CD4-positive, alpha-beta T cell (primary cell): ENCODE data around the gene PLEKHO1. TPM values are rescaled to one million over a fixed set of nuclear protein-coding genes. Genes with fewer than 3 reads are reported as not detected.
A peak's percentile ranks its signal among the peaks of the same experiment; 100 is the strongest.

ENCODE experiments used
- ATAC-seq: fragments of 200-7000 bp; cut with Tn5 transposase; one replicate; pipeline ENCODE4 v1.10.0; 2022; ENCODE audit warnings: mild to moderate bottlenecking; ENCODE audit not compliant: poor library complexity
- CTCF ChIA-PET: fragments of 350-600 bp; sonication (Branson Sonifier 250); formaldehyde crosslinking; loops from one replicate; lab custom pipeline; 2021; ENCODE audit warnings: antibody characterized with exemption, inconsistent platforms; lab: Charles Lee
- POLR2A ChIA-PET: fragments of 350-600 bp; sonication (Branson Sonifier 250); formaldehyde crosslinking; loops from one replicate; lab custom pipeline; 2021; ENCODE audit warnings: antibody characterized with exemption, inconsistent platforms; lab: Charles Lee
- DNase-seq, 14 experiments: peaks; one replicate each; pipeline ENCODE4 v3.0.0-alpha.2; 2013 to 2020; ENCODE audit warnings: mixed read lengths in 2 of 14
- H3K27ac ChIP-seq, 2 donors: one replicate each; pipeline versions ENCODE4 v1.5.1 to v1.7.0; 2013; ENCODE audit warnings: low read length in 2 of 2, low read depth in 1 of 2, mild to moderate bottlenecking in 1 of 2
- H3K27me3 ChIP-seq, 2 experiments: 1 replicate in 1 of 2; 2 replicates in 1 of 2; pipeline versions ENCODE4 v1.6.1 to v1.7.0; 2013; ENCODE audit warnings: low read length in 2 of 2, control low read depth in 1 of 2, mild to moderate bottlenecking in 1 of 2, moderate library complexity in 1 of 2; ENCODE audit not compliant: insufficient read depth in 2 of 2, control insufficient read depth in 1 of 2
- H3K36me3 ChIP-seq: one replicate; pipeline ENCODE4 v1.6.1; 2013; ENCODE audit warnings: low read length, control low read depth; ENCODE audit not compliant: insufficient read depth
- H3K4me1 ChIP-seq: one replicate; pipeline ENCODE4 v1.6.1; 2013; ENCODE audit warnings: low read length, control low read depth; ENCODE audit not compliant: insufficient read depth
- H3K4me3 ChIP-seq: one replicate; pipeline ENCODE4 v1.5.1; 2013; ENCODE audit warnings: mild to moderate bottlenecking, low read length, moderate library complexity
- H3K9me3 ChIP-seq, 2 experiments: 1 replicate in 1 of 2; 2 replicates in 1 of 2; pipeline versions ENCODE4 v1.6.1 to v1.7.0; 2013; ENCODE audit warnings: low read length in 2 of 2, mild to moderate bottlenecking in 2 of 2, control low read depth in 1 of 2, moderate library complexity in 1 of 2; ENCODE audit not compliant: control insufficient read depth in 1 of 2, insufficient read depth in 1 of 2
- H3K27ac Mint-ChIP-seq: one replicate; pipeline ENCODE4 v1.8.0; 2020; ENCODE audit warnings: mixed read lengths
- H3K27me3 Mint-ChIP-seq: one replicate; pipeline ENCODE4 v1.8.0; 2021; ENCODE audit warnings: mixed read lengths
- H3K36me3 Mint-ChIP-seq: one replicate; pipeline ENCODE4 v1.8.0; 2021; ENCODE audit warnings: low read depth, mixed read lengths
- H3K4me1 Mint-ChIP-seq: one replicate; pipeline ENCODE4 v1.8.0; 2021; ENCODE audit warnings: low read depth, mixed read lengths
- H3K4me3 Mint-ChIP-seq: one replicate; pipeline ENCODE4 v1.8.0; 2020; ENCODE audit warnings: mild to moderate bottlenecking, mixed read lengths
- H3K9me3 Mint-ChIP-seq: one replicate; pipeline ENCODE4 v1.8.0; 2020; ENCODE audit warnings: mixed read lengths
- CTCF ChIP-seq: fragments of 200-600 bp; IDR thresholded peaks from one replicate; pipeline ENCODE4 v1.8.0; 2022; ENCODE audit warnings: antibody characterized with exemption, mild to moderate bottlenecking
- intact Hi-C, 2 experiments: fragments of 100-400 bp; cut with DNase I in 1 of 2; cut with micrococcal nuclease in 1 of 2; formaldehyde crosslinking; loops; one replicate each; pipeline versions ENCODE4 v1.15.1 to v1.9.0; 2023 to 2025; cut with DNase I, micrococcal nuclease
- total RNA-seq, 174 experiments: library from RNA in 2 of 174; stranded (reverse) in 2 of 174; gene quantifications; one replicate each; pipeline ENCODE4 v1.2.3 and lab custom pipeline; 2021 to 2026

The PLEKHO1 gene
- total RNA-seq, 2 experiments from 2014 or later, result 97.6 to 110 TPM

- Histone ChIP-seq H3K27ac (no peak overlapping the region), H3K4me1 (peaks cover 69% of the 10 kb centered on the region), H3K9me3 (no peaks in the 10 kb centered on the region), H3K36me3 (peaks cover 51% of the 10 kb centered on the region), H3K27me3 (no peaks in the 10 kb centered on the region), H3K4me3 (no peak overlapping the region)
- Mint-ChIP-seq H3K4me3 (no peak overlapping the region), H3K9me3 (no peaks in the 10 kb centered on the region), H3K27ac (no peak overlapping the region), H3K36me3 (peaks cover 66% of the 10 kb centered on the region), H3K4me1 (peaks cover 75% of the 10 kb centered on the region), H3K27me3 (no peaks in the 10 kb centered on the region)
- no peak for TF ChIP-seq CTCF
- POLR2A ChIA-PET, result interaction anchor here (0.8 to 3.7 kb wide), 3 partner anchors 9 to 272 kb away, joined by 3 to 53 read pairs (median 4); partner anchors contain the start of gene PLEKHO1
- DNase-seq, result peak in 1 of 14 experiments; percentile 33
- CTCF ChIA-PET, result interaction anchor here (1.0 to 8.4 kb wide), 2 partner anchors 82 to 86 kb away, joined by 3 to 49 read pairs; no protein-coding TSS in a partner anchor
- intact Hi-C loops, result no loop called here
- no peak for ATAC-seq
Observed at GRCh38 chr1:150159550-150159949, 9.8 kb downstream of the PLEKHO1 start.

GRCh38 chr1:150160964-150161621, 11.4 kb downstream of the PLEKHO1 start:
- TF ChIP-seq CTCF, result no peak
- Mint-ChIP-seq H3K4me1 (peaks cover 61% of the 10 kb centered on the region), H3K27me3 (no peaks in the 10 kb centered on the region), H3K36me3 (peaks cover 50% of the 10 kb centered on the region), H3K9me3 (no peaks in the 10 kb centered on the region), H3K4me3 (no peak overlapping the region), H3K27ac (peak overlapping the region; percentile 41)
- H3K27me3 ChIP-seq, result no peaks in the 10 kb centered on the region
- H3K36me3 ChIP-seq, result peaks cover 36% of the 10 kb centered on the region
- ChIA-PET CTCF (interaction anchor here (0.8 to 8.4 kb wide), 4 partner anchors 58 to 105 kb away, joined by 3 to 49 read pairs (median 3); no protein-coding TSS in a partner anchor), POLR2A (interaction anchor here (0.9 to 3.7 kb wide), 6 partner anchors 10 to 93 kb away, joined by 3 to 53 read pairs (median 12); partner anchors contain the start of genes PLEKHO1 and VPS45)
- H3K4me1 ChIP-seq, result peaks cover 71% of the 10 kb centered on the region
- peak overlapping the region in 1 of 2 donors; percentile 36 for H3K27ac ChIP-seq
- ATAC-seq (no peak), DNase-seq (peak in 1 of 14 experiments; percentile 11)
- intact Hi-C loops, result no loop called here
- no peak overlapping the region for H3K4me3 ChIP-seq
- H3K9me3 ChIP-seq, result no peaks in the 10 kb centered on the region

GRCh38 chr1:150161747-150162581, 12.2 kb downstream of the PLEKHO1 start:
- Mint-ChIP-seq H3K27ac (peak overlapping the region; percentile 41), H3K36me3 (peaks cover 41% of the 10 kb centered on the region)

More at GRCh38 chr1:150161747-150162581, 12.2 kb downstream of the PLEKHO1 start:
- ATAC-seq (peak; percentile 42), DNase-seq (peak in 4 of 14 experiments; percentile 37 to 52 (median 45))
- no peaks in the 10 kb centered on the region for H3K27me3 Mint-ChIP-seq
- ChIA-PET CTCF (interaction anchor here (0.7 to 8.4 kb wide), 7 partner anchors 9 to 106 kb away, joined by 3 to 49 read pairs (median 3); no protein-coding TSS in a partner anchor), POLR2A (interaction anchor here (0.6 to 3.7 kb wide), 8 partner anchors 11 to 468 kb away, joined by 3 to 53 read pairs (median 8); partner anchors contain the start of genes ENSA, PLEKHO1 and VPS45)
- H3K9me3 Mint-ChIP-seq, result no peaks in the 10 kb centered on the region
- H3K4me1 ChIP-seq, result peaks cover 69% of the 10 kb centered on the region
- no peak overlapping the region for H3K27ac ChIP-seq
- peak overlapping the region; percentile 23 for H3K4me3 Mint-ChIP-seq
- TF ChIP-seq CTCF, result peak; percentile 44
- peaks cover 56% of the 10 kb centered on the region for H3K4me1 Mint-ChIP-seq
- peaks cover 28% of the 10 kb centered on the region for H3K36me3 ChIP-seq
- H3K9me3 ChIP-seq, result no peaks in the 10 kb centered on the region
- no peak overlapping the region for H3K4me3 ChIP-seq
- no peaks in the 10 kb centered on the region for H3K27me3 ChIP-seq
- intact Hi-C loops, result no loop called here
